ENCODE results near the gene XPO4.
A peak's percentile ranks its signal among the peaks of the same experiment; 100 is the strongest.
"Not testable (repeated sequence)": the region's sequence is repeated elsewhere in the genome, so short reads cannot be mapped to it uniquely, and the experiment has no call there.

The XPO4 gene

GRCh38 chr13:20780317-20780716, 122.2 kb downstream of the XPO4 start:
- ATAC-seq = no peak

- no peak for ATAC-seq
These were observed 123.1 kb downstream of the XPO4 start for GRCh38 chr13:20779405-20779804.

- ATAC-seq = no peak
These were observed 124.2 kb downstream of the XPO4 start for GRCh38 chr13:20778311-20778710.

- ATAC-seq = no peak
These were observed 125.8 kb downstream of the XPO4 start for GRCh38 chr13:20776751-20777150.

- no peak for ATAC-seq
These were observed 126.6 kb downstream of the XPO4 start for GRCh38 chr13:20775961-20776360.

- no peak for ATAC-seq
These were observed 127.8 kb downstream of the XPO4 start for GRCh38 chr13:20774746-20775145.

- peak; percentile 90 to 91 for ATAC-seq
These were observed 129.1 kb downstream of the XPO4 start, which contains the start of gene EEF1AKMT1 for GRCh38 chr13:20773194-20774080. EEF1AKMT1 (minus strand) TSS chr13:20773961; CDS start chr13:20757598, 16,363 bp downstream.

- no peak for ATAC-seq
These were observed 130.0 kb downstream of the XPO4 start for GRCh38 chr13:20772401-20773131.

- no peak for ATAC-seq
These were observed 132.7 kb downstream of the XPO4 start for GRCh38 chr13:20769834-20770233.

GRCh38 chr13:20769091-20769490, 133.5 kb downstream of the XPO4 start:
- ATAC-seq = no peak

- no peak for ATAC-seq
These were observed 135.1 kb downstream of the XPO4 start for GRCh38 chr13:20767309-20767943.

GRCh38 chr13:20760872-20761271, 141.7 kb downstream of the XPO4 start:
- no peak for ATAC-seq

- no peak for ATAC-seq
These were observed 148.5 kb downstream of the XPO4 start for GRCh38 chr13:20754009-20754408.

- ATAC-seq = no peak
These were observed 153.2 kb downstream of the XPO4 start for GRCh38 chr13:20749377-20749776.

- not testable (repeated sequence) for ATAC-seq
These were observed 158.6 kb downstream of the XPO4 start for GRCh38 chr13:20743830-20744404.

- ATAC-seq = no peak
These were observed 162.5 kb downstream of the XPO4 start for GRCh38 chr13:20740021-20740420.

GRCh38 chr13:20738616-20739015, 163.9 kb downstream of the XPO4 start:
- no peak for ATAC-seq

- ATAC-seq = no peak
These were observed 172.6 kb downstream of the XPO4 start for GRCh38 chr13:20729633-20730585.

- ATAC-seq = no peak
These were observed 173.8 kb downstream of the XPO4 start for GRCh38 chr13:20728579-20729311.

- no peak for ATAC-seq
These were observed 174.7 kb downstream of the XPO4 start for GRCh38 chr13:20727856-20728255.
